Dermis blood vessel endothelial cell (primary cell): ENCODE results near the gene BEST1. TPM values are rescaled to one million over a fixed set of nuclear protein-coding genes. Genes with fewer than 3 reads are reported as not detected.

Experiments used
- DNase-seq: peaks from one replicate; pipeline ENCODE4 v3.0.0; 2010
- total RNA-seq: library from RNA; depleted of rRNA; stranded (reverse); fragments of >200 nt; gene quantifications from 2 replicates; pipeline ENCODE4 v1.2.3, GENCODE V29; 2014

The BEST1 gene
- 0.05 TPM in 1 of 2 replicates, not detected in the other for total RNA-seq

DNA sequence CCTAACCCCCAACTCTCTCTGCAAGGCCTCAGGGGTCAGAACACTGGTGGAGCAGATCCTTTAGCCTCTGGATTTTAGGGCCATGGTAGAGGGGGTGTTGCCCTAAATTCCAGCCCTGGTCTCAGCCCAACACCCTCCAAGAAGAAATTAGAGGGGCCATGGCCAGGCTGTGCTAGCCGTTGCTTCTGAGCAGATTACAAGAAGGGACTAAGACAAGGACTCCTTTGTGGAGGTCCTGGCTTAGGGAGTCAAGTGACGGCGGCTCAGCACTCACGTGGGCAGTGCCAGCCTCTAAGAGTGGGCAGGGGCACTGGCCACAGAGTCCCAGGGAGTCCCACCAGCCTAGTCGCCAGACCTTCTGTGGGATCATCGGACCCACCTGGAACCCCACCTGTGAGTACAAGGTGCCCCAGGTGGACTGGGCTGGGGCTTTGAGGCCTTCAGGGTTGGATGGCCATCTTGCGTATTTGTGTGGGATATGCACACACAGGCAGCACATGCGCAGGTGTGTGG is at the start of gene BEST1:
BEST1 (plus strand) TSS at position 317 of the 513 bp plus-strand sequence. CDS start 1,456 bp downstream, outside the sequence.
- DNase-seq: no peak

DNA sequence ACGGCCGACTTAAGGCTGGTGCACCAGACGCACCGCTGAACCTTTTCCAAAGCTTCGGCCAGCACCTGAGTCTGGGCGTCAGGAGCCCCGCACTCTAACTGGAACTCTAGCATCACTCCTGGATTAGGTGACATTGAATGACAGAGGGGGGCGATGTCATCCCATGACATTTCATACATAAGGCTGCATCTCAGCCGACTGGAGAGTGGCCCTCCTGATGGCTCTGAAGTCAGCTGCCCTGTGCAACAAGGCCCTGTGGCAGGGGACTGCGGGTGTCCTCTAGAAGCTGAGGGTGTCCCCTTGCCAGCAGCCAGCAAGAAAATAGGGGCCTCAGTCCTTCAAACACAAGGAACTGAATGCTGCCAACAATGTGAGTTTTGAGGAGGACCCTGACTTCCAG is 48.8 kb upstream of the BEST1 start:
- DNase-seq: no peak

DNA sequence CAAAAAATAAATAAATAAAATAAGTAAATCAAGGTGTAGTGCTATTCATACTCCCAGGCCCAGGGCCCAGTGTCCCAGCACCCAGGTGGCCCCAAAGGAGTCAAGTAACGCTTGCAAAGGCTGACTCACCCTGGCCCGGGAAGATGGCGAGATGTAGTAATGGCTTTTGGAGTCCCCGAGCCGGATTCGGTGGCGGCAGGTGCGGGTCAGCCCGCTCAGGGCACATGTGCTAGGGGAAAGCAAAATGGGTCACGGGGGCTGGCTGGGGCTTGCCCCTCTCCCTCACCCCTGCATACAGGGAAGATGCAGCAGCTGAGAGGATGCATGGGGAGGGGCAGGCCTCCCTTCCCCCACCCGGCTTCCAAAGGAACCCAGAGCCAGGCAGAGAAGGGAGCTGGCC is 47.8 kb upstream of the BEST1 start:
- DNase-seq: no peak

DNA sequence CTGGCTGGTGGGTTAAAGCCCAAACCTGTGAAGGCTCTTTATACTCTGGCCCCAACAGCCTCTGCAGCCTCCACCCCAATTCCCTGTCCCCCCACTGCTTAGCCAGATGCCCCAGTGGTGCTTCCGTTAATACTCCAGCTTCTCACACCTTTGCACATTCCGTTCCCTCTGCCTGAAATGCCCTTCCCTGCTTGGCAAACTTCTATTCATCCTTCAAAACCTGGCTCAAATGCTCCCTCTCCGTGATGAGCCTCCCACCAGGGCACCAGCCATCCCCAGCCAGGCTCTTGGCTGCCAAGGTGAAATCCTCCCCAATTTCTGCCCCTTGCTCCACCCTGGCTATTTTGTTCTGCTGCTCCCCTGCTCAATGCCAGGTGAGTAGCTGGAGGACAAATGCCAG is 46.3 kb upstream of the BEST1 start:
- DNase-seq: no peak

DNA sequence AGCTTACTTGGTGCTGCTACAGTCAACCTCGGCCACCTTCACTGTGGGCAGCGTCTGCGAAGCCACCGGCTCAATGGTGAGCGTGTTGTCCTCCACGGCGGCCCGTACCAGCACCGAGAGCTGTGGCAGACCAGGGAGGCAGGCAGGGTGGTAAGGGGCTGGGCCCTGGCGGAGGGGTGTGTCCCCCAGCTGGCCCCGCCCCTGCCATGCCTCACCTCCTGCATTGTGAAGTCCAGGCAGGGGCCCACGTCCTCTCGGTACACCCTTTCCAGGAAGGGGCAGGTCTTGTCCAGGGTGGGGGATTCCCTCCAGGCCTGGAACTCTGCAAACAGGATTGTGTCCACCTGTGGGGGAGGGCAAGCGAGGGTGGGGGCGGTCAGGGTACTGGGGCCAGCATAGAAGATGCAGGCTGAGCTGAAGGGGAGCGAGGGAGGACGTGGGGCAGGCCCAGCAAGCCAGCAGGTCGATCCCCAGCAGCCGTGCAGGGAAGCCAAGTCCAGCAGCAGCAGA is 45.6 kb upstream of the BEST1 start:
- no peak for DNase-seq

DNA sequence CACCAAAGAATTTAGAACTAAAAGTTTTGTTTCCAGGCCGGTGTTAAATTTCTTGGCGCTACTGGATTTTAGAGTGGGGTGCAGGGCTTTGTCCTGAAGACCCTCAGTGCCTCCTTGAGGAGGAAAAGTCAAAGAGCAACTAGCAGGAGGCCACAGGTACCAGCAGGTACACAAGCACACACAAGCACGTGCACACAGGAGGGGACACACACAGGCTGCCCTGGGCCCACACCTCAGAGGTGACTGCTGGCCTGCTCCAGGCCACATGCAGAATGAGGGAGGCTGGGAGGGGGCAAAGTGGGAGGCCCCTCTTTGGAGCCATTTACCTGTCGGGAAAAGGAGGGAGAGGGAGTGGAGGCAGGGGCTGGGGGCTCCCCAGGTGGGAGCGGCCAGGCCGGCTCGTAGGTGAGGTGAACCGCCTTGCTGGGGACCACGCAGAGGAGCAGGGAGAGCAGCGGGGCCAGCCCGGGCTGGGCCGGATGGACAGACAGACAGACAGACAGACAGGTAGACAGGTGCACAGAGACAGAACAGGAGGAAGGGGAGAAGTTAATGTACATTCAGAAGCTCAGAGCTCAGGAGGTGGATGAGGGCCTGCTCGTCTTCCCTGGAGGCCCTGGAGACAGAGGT is 45.0 kb upstream of the BEST1 start:
- DNase-seq: no peak

DNA sequence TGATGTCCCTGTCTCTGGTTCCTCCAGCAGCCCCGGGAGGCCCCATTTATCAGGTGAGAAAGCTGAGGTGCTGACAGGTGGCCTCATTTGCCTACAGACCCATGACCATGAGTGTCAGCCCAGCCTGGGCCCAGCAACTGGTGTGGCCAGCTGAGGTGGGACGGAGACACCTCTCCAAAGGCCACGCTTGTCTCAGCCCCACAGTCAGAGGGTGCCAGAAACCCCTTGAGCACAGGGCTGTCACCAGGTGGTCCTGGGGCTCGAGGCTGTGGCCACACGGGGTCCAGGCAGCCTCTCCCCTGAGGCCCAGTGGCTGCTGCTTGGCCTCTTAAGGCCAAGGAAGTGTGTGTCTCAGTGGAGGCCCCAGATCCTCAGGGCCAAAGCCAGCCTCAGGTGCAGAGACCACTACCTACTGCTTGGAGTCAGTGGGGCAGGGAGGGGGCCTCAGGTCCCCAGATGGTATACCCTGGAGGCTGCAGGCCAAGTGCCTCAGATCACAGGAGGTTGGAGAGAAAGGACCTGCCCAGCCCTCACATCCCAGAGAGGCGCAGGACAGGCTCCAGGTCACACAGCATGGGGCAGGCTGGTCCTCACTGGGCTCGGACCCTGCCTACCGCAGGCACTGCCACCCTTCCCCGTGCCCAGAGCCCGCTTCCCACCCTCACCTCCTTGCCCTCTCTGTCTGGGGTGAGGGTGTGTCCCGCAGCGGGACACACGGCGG is 44.2 kb upstream of the BEST1 start:
- DNase-seq: no peak

DNA sequence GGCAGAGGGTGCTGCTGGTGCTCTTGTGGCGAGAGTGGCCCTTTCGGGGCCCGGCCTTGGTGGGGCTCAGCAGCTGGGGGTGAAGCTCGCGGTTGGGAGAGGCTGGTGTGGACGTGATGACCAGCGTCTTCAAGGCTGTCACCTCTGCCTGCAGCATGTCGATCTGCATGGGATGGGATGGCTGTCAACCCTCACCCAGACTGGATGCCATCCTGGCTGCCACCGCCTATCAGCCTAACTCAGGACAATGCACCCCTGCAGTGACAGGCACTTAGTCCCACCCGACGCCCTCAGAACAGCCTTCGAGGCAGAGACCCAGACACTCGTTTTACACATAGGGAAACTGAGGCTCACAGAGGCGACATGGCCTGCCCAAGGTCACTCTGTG is 43.6 kb upstream of the BEST1 start:
- no peak for DNase-seq

DNA sequence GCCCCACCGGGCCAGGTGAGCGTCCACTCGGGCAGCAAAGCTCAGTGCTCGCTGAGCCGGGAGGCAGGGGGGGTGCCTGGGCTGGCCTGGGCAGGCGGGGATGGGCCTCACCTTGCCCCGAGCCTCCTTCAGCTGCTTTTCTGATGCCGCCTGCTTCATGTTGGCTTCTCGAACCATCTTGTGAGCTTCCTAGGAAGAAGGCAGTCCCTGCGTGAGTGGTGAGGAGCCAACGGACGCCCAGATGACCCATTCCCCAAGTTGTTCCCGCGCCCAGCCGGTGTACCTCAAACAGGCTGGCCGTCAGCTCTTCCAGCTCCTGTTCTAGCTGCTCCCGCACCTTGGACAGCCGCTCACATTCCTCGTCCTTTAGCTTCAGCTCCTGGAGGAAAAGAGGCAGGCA is 42.9 kb upstream of the BEST1 start:
- DNase-seq: no peak

DNA sequence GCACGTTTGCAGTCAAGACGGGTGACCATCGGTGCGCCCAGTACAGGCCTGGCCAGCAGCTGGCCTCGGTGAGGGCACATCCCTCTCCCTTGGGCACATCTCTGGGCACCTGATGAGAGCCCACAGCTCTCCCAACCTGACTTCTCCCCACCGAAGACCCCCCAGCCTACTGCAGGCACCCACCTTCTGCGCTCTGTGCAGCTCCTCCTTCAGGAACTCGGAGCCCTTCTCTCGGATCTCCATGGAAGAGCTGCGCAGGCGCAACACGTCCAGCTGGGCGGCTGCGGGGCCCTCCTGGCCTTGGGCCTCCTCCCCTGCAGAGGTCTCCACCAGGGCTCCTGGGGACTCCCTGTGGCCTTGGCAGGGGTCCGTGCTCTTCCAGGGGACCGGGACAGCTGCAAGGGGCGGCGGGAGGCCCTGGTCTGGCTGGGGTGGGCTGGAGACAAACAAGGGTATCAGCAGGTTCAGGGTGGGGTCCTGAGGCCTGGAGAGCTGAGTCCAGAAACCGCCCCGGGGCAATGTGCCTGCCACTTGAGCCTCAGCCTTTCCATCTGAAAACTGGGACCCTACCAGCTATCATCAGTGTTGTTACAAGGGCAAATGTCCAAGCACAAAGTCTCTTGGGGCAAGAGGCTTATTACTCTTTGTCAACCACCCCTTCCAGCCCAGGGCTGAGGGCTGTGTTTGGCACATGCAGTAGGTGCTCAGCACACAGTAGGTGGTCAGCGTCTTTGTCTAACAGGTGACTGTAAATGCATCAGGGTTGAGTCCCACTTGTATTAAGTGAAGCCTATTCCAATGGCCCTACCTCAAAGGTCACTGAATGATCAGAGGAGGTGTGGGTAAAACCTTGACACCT is 42.1 kb upstream of the BEST1 start:
- no peak for DNase-seq

DNA sequence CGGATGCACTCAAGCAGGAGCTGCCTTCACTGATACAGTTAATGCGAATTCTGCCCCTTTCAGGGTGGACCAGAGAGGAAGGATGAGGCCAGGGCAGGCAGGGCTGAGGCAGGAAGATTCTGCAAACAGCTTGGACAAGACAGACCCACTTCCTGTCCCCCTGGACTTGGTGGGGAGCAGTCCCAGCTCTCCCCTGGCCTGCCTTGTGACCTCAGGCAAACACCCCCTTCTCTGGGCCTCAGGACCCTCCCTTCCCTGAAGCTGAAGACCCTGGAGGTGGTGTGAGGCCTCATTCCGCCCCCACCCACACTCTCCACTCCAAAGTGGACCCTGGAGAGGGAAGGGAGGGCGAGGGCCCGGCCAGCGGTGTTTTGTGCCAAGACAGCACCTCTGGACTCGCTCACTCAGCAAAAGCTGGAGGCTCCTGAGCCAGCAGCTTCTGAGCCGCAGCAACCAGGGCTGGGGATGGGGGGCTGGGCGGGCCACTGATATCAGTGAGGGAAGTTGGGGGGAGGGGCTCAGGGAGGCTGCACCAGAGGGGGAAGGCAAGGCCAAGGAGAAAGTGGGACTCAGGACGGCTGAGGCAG is 41.3 kb upstream of the BEST1 start:
- no peak for DNase-seq

DNA sequence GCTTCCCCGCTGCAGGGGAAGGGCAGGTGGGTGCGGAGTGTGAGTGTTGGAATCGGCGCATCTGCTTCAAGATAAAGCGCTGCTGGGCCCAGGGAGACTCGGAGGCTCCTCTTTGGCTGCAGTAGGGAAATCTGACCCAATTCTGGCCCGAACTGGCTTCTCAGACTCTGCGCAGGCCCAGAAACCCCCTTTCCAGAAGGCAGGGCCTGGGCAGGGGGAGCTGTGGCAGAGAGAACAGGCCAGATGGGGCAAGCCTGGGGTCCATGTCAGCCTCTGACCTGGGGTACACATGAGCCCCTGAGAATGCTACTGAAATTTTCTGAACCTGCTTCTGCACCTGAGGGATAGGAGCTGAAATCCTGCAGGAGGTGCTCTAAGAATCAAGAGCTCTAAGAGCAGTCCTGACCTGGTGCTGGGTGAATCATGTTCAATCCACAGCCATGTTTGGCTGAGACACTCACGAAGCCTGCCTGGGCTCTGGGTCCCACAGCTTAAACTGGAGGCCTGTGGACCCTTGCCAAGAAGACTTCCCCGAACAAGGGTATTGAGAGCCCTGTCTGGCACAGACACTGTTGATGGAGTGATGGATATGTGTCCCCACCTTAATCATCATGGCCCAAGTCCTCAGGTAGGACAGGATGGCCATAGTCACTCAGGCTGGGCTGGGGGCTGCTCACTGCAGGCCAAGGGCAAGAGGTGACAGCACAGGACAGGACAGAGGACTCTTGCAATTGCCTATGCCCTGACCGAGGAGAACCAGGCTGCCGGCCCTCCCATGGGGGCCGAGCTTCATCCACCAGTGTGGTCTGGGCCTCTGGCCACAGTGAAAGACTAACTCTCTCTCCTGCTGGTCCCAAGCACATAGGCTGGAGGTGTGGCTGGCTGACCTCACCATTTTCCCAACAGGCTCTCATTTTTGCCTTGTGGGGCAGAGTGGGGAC is 39.7 kb upstream of the BEST1 start:
- DNase-seq: no peak

DNA sequence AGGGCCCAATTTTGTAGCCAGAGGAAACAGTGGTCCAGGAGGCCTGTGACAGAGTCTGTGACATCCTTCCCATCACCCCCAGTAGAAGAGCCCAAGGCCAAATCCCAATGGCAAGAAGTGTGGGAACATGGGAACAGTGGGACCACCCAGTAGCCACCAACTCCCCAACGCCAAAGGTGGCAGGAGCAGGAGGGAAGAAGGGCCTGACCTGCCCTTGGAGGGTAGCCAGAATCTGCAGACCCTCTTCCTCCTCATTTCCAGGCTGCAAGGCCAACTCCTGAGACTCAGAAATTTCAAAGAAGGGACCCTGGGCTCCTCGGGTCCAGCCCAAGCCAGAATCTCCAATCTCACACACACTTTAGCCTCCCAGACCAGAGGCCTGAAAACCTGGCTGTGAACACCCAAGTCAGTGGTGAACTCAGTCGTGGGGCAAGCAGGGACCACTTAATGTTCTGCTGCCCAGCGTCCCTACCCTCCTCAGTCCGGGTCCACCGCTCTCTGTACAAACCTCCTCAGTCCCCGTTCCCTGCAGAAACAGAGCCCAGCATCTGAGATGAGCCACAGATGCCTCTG is 38.9 kb upstream of the BEST1 start:
- no peak for DNase-seq

DNA sequence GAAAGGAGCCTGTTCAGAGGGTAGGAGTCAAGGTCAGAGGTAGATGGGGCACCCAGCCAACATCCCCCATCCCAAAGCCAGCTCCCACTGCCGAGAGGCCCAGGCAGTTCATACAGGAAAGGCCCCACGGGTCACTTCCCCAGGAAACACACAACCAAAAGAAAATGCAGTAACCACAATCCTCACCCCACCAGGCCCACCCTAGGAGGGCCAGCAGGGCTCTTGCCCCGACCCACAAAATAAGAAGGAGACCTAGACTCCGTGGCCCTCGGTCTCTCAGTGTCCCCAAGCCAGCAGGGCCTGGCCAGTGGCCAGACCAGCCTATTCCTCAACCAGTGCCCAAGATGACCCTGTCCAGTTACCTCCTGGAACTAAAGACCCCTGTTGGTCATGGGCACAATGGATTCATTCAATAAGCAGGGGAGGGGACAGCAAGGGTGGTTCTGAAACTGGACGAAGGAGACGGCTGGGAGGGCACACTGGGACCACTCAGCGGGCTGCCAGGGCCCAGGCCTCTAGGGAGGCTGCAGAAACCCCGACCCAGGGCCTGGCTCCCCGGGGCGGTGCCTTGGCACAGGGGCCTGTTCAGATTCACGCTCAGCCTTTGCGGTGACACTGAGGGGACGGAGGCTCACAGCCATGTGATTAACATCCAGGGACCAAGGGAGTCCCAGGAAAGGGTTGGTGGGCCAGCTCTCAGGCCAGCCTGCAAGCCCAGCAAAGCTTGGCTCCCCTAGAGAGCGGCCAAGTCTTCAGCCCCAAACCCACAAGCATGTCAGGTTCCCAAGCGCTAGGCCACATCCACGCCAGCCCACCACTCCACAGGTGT is 38.2 kb upstream of the BEST1 start:
- no peak for DNase-seq

DNA sequence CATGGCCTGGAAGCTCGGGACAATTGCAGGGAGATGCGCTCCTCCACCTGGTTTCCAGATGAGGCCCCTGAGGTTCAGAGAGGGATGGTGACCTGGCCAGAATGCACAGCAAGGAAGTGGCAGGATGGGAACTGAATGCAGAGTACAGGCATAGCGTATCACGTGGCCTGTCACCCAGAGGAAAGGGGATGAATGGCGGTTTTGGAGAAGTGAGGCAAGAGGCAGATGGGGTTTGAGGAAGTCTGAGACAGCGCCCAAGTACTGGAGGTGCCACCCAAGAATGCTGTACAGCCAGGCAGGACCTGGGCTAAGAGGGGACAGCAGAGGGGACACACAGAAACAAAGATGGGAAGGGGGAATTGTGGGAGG is 37.6 kb upstream of the BEST1 start:
- DNase-seq: no peak

DNA sequence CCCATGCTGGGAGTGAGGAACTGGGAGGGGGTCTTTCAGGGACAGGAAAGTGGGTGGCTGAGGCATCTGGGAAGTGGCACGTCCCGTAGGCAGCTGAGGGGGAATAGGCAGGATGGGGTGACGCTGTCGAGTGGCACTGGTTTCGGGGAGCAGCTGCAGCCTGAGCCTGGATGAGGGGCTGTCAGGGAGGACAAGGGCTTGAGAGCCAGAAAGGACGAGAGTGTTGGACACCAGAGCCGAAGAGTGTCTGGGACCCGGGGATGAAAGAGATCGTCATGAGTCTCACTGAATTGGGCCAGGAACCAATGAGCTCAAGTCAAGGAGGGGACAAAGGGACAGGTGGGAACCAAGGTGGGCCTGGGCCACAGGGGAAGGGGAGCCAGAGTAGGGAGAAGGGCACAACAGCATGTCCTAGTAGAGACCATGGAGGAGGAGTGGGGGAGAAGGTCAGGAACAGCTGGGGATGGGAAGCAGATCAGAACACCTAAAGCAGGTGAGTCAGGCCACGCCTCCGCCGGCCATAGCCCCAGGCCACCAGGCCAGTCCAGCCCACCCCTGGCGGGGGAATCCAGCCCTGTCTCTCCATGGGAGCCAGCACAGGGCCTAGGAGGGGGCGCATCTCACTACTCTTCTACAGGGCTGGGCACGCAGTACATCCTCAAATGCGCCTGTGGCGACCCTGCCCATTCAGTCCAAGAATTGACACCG is 37.0 kb upstream of the BEST1 start:
- no peak for DNase-seq

DNA sequence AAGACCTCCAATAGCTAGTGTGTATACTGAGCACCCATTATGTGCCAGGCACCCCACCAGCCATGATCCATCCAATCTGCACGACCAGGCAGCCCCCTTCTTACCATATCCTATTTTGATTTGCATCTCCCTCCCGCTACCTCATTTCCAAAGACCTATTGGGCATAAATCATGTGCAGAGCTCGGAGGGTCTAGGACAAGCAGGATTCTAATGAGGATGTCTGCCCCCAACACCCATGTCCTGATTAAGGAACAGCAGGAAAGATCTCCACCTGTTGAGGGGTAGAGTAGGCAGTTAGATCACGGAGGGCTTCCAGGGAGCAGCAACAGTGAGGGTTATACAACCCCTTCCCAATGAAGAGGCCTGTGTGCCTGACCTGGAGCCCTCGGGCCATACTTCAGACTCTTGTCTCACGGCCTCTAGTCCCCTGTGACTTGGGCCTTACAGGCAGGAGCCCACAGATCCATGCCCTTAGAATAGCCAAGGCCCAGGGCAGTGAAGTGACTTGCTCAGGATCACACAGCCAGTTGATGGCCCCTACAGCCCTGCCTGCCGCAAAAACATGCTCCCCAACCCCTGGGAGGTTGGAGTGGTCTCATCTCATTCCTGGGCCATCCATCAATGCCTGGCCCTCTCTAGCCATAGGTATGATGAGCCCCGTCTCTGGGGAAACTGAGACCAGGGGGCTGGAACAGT is 36.3 kb upstream of the BEST1 start:
- DNase-seq: no peak

DNA sequence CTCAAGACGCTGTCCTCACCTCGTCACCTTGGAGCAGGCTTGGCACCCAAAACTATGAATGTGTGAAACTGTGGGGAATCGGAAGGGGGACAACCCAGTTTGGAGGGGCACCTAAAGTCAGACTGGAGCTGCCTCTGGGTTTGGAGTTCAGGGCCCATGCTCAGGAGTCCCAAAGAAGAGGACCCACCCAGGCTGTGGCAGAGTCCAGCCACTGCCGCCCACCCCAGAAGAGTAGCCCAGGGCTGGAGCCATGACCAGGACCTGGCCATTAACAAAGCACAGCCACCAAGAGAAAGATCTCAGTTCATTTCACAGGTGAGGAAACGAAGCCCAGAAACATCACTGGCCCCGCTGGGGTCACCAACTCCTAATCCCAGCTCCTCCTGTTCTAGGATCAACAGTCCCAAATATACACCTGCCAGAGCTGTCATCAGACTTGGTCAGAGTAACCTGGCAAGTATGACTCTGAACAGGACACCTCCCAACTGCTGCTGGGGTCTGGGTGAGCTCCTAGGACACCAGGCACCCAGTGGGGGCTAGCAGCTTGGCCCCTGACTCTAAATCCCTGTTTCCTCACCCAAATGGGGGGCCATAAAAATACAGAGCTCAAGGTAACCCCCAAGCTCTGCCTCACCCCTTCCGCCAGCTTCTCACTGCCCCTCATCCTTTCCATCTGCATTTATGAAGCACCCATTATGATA is 35.5 kb upstream of the BEST1 start:
- no peak for DNase-seq
